Measurements from ENCODE around the gene ETV3L.

ETV3L gene

GRCh38 chr1:157136133-157136532 lies 36.5 kb upstream of the ETV3L start:
- no peaks in the 10 kb centered on the region for H3K27me3 ChIP-seq (replicated peaks; ENCODE audit: control insufficient read depth, insufficient read depth, low read length)
- TF ChIP-seq CTCF (IDR thresholded peaks at IDR 0.05; ENCODE audit: insufficient read depth, low read length, poor library complexity, severe bottlenecking): peak; percentile 14
- peak overlapping the region; percentile 99; the same call in 1 of the 2 replicates for H3K4me3 ChIP-seq (replicated peaks; ENCODE audit: low read depth, low read length)
- no peak for DNase-seq (ENCODE audit: extremely low read depth, insufficient read length)
- peaks cover 8% of the 10 kb centered on the region for H3K36me3 ChIP-seq (ENCODE audit: control insufficient read depth, insufficient read depth, low read length)

- TF ChIP-seq CTCF (IDR thresholded peaks at IDR 0.05; ENCODE audit: insufficient read depth, low read length, poor library complexity, severe bottlenecking): no peak
- DNase-seq (ENCODE audit: extremely low read depth, insufficient read length): no peak
- no peak overlapping the region for H3K4me3 ChIP-seq (replicated peaks; ENCODE audit: low read depth, low read length)
- H3K27me3 ChIP-seq (replicated peaks; ENCODE audit: control insufficient read depth, insufficient read depth, low read length): no peaks in the 10 kb centered on the region
- H3K36me3 ChIP-seq (ENCODE audit: control insufficient read depth, insufficient read depth, low read length): peaks cover 8% of the 10 kb centered on the region
Measured at GRCh38 chr1:157135646-157136045, 36.0 kb upstream of the ETV3L start.

GRCh38 chr1:157135070-157135469 lies 35.5 kb upstream of the ETV3L start:
- no peak for TF ChIP-seq CTCF (IDR thresholded peaks at IDR 0.05; ENCODE audit: insufficient read depth, low read length, poor library complexity, severe bottlenecking)
- Histone ChIP-seq H3K4me3 (replicated peaks; ENCODE audit: low read depth, low read length) (no peak overlapping the region), H3K36me3 (ENCODE audit: control insufficient read depth, insufficient read depth, low read length) (peaks cover 10% of the 10 kb centered on the region), H3K27me3 (replicated peaks; ENCODE audit: control insufficient read depth, insufficient read depth, low read length) (no peaks in the 10 kb centered on the region)
- no peak for DNase-seq (ENCODE audit: extremely low read depth, insufficient read length)

GRCh38 chr1:157134442-157134841 lies 34.8 kb upstream of the ETV3L start:
- H3K36me3 ChIP-seq (ENCODE audit: control insufficient read depth, insufficient read depth, low read length): peaks cover 10% of the 10 kb centered on the region
- no peak for TF ChIP-seq CTCF (IDR thresholded peaks at IDR 0.05; ENCODE audit: insufficient read depth, low read length, poor library complexity, severe bottlenecking)
- H3K4me3 ChIP-seq (replicated peaks; ENCODE audit: low read depth, low read length): no peak overlapping the region
- no peaks in the 10 kb centered on the region for H3K27me3 ChIP-seq (replicated peaks; ENCODE audit: control insufficient read depth, insufficient read depth, low read length)
- no peak for DNase-seq (ENCODE audit: extremely low read depth, insufficient read length)

GRCh38 chr1:157133426-157133825 lies 33.8 kb upstream of the ETV3L start:
- Histone ChIP-seq H3K36me3 (ENCODE audit: control insufficient read depth, insufficient read depth, low read length) (peaks cover 10% of the 10 kb centered on the region), H3K4me3 (replicated peaks; ENCODE audit: low read depth, low read length) (no peak overlapping the region), H3K27me3 (replicated peaks; ENCODE audit: control insufficient read depth, insufficient read depth, low read length) (no peaks in the 10 kb centered on the region)
- no peak for DNase-seq (ENCODE audit: extremely low read depth, insufficient read length)
- TF ChIP-seq CTCF (IDR thresholded peaks at IDR 0.05; ENCODE audit: insufficient read depth, low read length, poor library complexity, severe bottlenecking): no peak

GRCh38 chr1:157132616-157133167 lies 33.1 kb upstream of the ETV3L start:
- H3K4me3 ChIP-seq (replicated peaks; ENCODE audit: low read depth, low read length): no peak overlapping the region
- no peak for TF ChIP-seq CTCF (IDR thresholded peaks at IDR 0.05; ENCODE audit: insufficient read depth, low read length, poor library complexity, severe bottlenecking)
- peaks cover 12% of the 10 kb centered on the region for H3K36me3 ChIP-seq (ENCODE audit: control insufficient read depth, insufficient read depth, low read length)
- no peak for DNase-seq (ENCODE audit: extremely low read depth, insufficient read length)
- H3K27me3 ChIP-seq (replicated peaks; ENCODE audit: control insufficient read depth, insufficient read depth, low read length): no peaks in the 10 kb centered on the region
